Neural cell (in vitro differentiated cells): ENCODE data around the gene MYBBP1A. TPM values are rescaled to one million over a fixed set of nuclear protein-coding genes. Genes with fewer than 3 reads are reported as not detected.

Source experiments
- H2AFZ ChIP-seq: fragments of 200-600, 300-800 bp; sonication (generic), shearing (Covaris generic); 2 replicates; pipeline ENCODE4 v1.6.0; 2014; ENCODE audit warnings: low read depth, mild to moderate bottlenecking, antibody characterized with exemption, low read length, moderate library complexity
- H3F3A ChIP-seq: fragments of 200-600 bp; shearing (Covaris generic); 2 replicates; pipeline ENCODE4 v1.6.1; 2016; ENCODE audit warnings: mild to moderate bottlenecking, moderate library complexity, mixed read lengths, antibody characterized with exemption, low read length; ENCODE audit not compliant: insufficient read depth, poor library complexity, severe bottlenecking
- H3K27ac ChIP-seq: fragments of 200-600, 300-800 bp; sonication (generic), shearing (Covaris generic); 2 replicates; pipeline ENCODE4 v1.5.1; 2014; ENCODE audit warnings: mild to moderate bottlenecking, low read length, moderate library complexity
- H3K27me3 ChIP-seq: fragments of 300-800, 200-600 bp; sonication (generic), shearing (Covaris generic); 2 replicates; pipeline ENCODE4 v1.6.0; 2014; ENCODE audit warnings: mild to moderate bottlenecking, low read depth, low read length, moderate library complexity; ENCODE audit not compliant: insufficient read depth
- H3K36me3 ChIP-seq: fragments of 300-800, 200-600 bp; sonication (generic), shearing (Covaris generic); 2 replicates; pipeline ENCODE4 v1.5.1; 2014; ENCODE audit warnings: mild to moderate bottlenecking, antibody characterized with exemption, low read length, moderate library complexity; ENCODE audit not compliant: insufficient read depth
- H3K4me2 ChIP-seq: fragments of 300-800, 200-600 bp; sonication (generic), shearing (Covaris generic); 2 replicates; pipeline ENCODE4 v1.6.0; 2014; ENCODE audit warnings: mild to moderate bottlenecking, low read length
- H3K4me3 ChIP-seq: fragments of 300-800, 200-600 bp; sonication (generic), shearing (Covaris generic); 2 replicates; pipeline ENCODE4 v1.5.1; 2014; ENCODE audit warnings: mild to moderate bottlenecking, low read length, moderate library complexity
- H3K79me2 ChIP-seq: fragments of 200-600 bp; shearing (Covaris generic); replicated peaks from 2 replicates; pipeline ENCODE4 v1.6.0; 2014; ENCODE audit warnings: mild to moderate bottlenecking, low read length, moderate library complexity; ENCODE audit not compliant: insufficient read depth
- H3K9ac ChIP-seq: fragments of 300-800, 200-600 bp; sonication (generic), shearing (Covaris generic); 2 replicates; pipeline ENCODE4 v1.6.1; 2016; ENCODE audit warnings: mild to moderate bottlenecking, low read length, mixed read lengths
- H3K9me2 ChIP-seq: fragments of 200-600 bp; shearing (Covaris generic); 2 replicates; pipeline ENCODE4 v1.6.1; 2016; ENCODE audit warnings: mild to moderate bottlenecking, low read length, mixed read lengths; ENCODE audit not compliant: insufficient read depth
- H3K9me3 ChIP-seq: fragments of 200-600, 300-800 bp; sonication (generic), shearing (Covaris generic); 2 replicates; pipeline ENCODE4 v1.6.1; 2016; ENCODE audit warnings: mild to moderate bottlenecking, mixed run types, low read length, moderate library complexity, mixed read lengths
- H4K20me1 ChIP-seq: fragments of 200-600 bp; shearing (Covaris generic); 2 replicates; pipeline ENCODE4 v1.6.1; 2016; ENCODE audit warnings: mild to moderate bottlenecking, mixed run types; ENCODE audit not compliant: insufficient read depth
- CTCF ChIP-seq: fragments of 450-650 bp; IDR thresholded peaks from 2 replicates; pipeline ENCODE4 v1.5.1; 2014; ENCODE audit warnings: antibody characterized with exemption, mild to moderate bottlenecking, moderate library complexity; ENCODE audit not compliant: poor library complexity, severe bottlenecking
- EP300 ChIP-seq: fragments of 450-650 bp; conservative IDR thresholded peaks from 2 replicates; pipeline ENCODE4 v1.6.1; 2014; ENCODE audit warnings: antibody characterized with exemption, mild to moderate bottlenecking, moderate library complexity; ENCODE audit not compliant: poor library complexity, severe bottlenecking
- EZH2 ChIP-seq: fragments of 200-600, 300-800 bp; shearing (Covaris generic), sonication (generic); IDR thresholded peaks from 2 replicates; pipeline ENCODE4 v1.6.1; 2014; ENCODE audit warnings: antibody characterized with exemption, low read length, borderline replicate concordance, mild to moderate bottlenecking; ENCODE audit not compliant: insufficient read depth, poor library complexity, severe bottlenecking
- MXI1 ChIP-seq: fragments of 450-650 bp; conservative IDR thresholded peaks from 2 replicates; pipeline ENCODE4 v1.6.1; 2014; ENCODE audit warnings: antibody characterized with exemption, mild to moderate bottlenecking; ENCODE audit not compliant: poor library complexity, severe bottlenecking
- POLR2AphosphoS5 ChIP-seq: IDR thresholded peaks from 2 replicates; pipeline ENCODE4 v1.6.1; 2012
- RAD21 ChIP-seq: fragments of 450-650 bp; conservative IDR thresholded peaks from 2 replicates; pipeline ENCODE4 v1.6.1; 2014; ENCODE audit warnings: antibody characterized with exemption, mild to moderate bottlenecking, moderate library complexity
- REST ChIP-seq: IDR thresholded peaks from 2 replicates; pipeline ENCODE4 v1.6.1; 2012; ENCODE audit warnings: borderline replicate concordance
- SMC3 ChIP-seq: fragments of 450-650 bp; conservative IDR thresholded peaks from 2 replicates; pipeline ENCODE4 v1.6.1; 2014; ENCODE audit warnings: antibody characterized with exemption, mild to moderate bottlenecking, moderate library complexity; ENCODE audit not compliant: poor library complexity
- TAF1 ChIP-seq: IDR thresholded peaks from 2 replicates; pipeline ENCODE4 v1.6.1; 2012; ENCODE audit warnings: low read depth
- polyA plus RNA-seq: library from polyadenylated mRNA; depleted of rRNA; stranded (reverse); fragments of >200 nt; gene quantifications from 2 replicates; pipeline ENCODE4 v1.2.3, GENCODE V29; 2014

Gene MYBBP1A
- polyA plus RNA-seq, 1 donor from 2014 or later, result 15.6 TPM

- Histone ChIP-seq H3K4me2 (no peak overlapping the region), H3F3A (no peaks in the 10 kb centered on the region), H3K27ac (no peak overlapping the region), H2AFZ (no peak overlapping the region), H3K27me3 (no peaks in the 10 kb centered on the region), H3K9me2 (no peaks in the 10 kb centered on the region), H3K9me3 (no peaks in the 10 kb centered on the region), H4K20me1 (no peaks in the 10 kb centered on the region), H3K36me3 (no peaks in the 10 kb centered on the region), H3K4me3 (no peak overlapping the region), H3K79me2 (no peaks in the 10 kb centered on the region), H3K9ac (no peak overlapping the region)
- no peak for TF ChIP-seq CTCF
- TF ChIP-seq RAD21, result no peak
- TF ChIP-seq REST, result no peak
- no peak for TF ChIP-seq MXI1
- no peak for TF ChIP-seq EP300
- no peak for TF ChIP-seq TAF1
- no peak for TF ChIP-seq SMC3
- TF ChIP-seq POLR2AphosphoS5, result no peak
- no peak for TF ChIP-seq EZH2
Measured at GRCh38 chr17:4525691-4526397, 29.3 kb downstream of the MYBBP1A start.

GRCh38 chr17:4523946-4524345 lies 31.2 kb downstream of the MYBBP1A start:
- no peaks in the 10 kb centered on the region for H3K27me3 ChIP-seq
- no peak overlapping the region for H3K27ac ChIP-seq
- no peaks in the 10 kb centered on the region for H3K36me3 ChIP-seq
- no peaks in the 10 kb centered on the region for H4K20me1 ChIP-seq
- no peak overlapping the region for H3K4me2 ChIP-seq
- no peaks in the 10 kb centered on the region for H3K9me2 ChIP-seq
- H3K9me3 ChIP-seq, result no peaks in the 10 kb centered on the region
- H2AFZ ChIP-seq, result no peak overlapping the region
- H3K79me2 ChIP-seq, result no peaks in the 10 kb centered on the region
- H3K9ac ChIP-seq, result no peak overlapping the region
- no peak overlapping the region for H3K4me3 ChIP-seq
- H3F3A ChIP-seq, result no peaks in the 10 kb centered on the region
- TF ChIP-seq MXI1, result no peak
- TF ChIP-seq EP300, result no peak
- TF ChIP-seq RAD21, result no peak
